GM23338 (cell line): Measurements from ENCODE around the gene P2RX7. TPM values are rescaled to one million over a fixed set of nuclear protein-coding genes. Genes with fewer than 3 reads are reported as not detected.

Experiments used
- ATAC-seq: fragments of 200-7000 bp; cut with Tn5 transposase; 3 replicates; pipeline ENCODE4 v1.9.1; 2020
- DNase-seq: peaks from one replicate; pipeline ENCODE4 v3.0.0-alpha.2; 2015; ENCODE audit warnings: low spot score
- H2AFZ ChIP-seq: fragments of 200-600 bp; sonication (generic); 2 replicates; pipeline ENCODE4 v1.8.0; 2016; ENCODE audit warnings: antibody characterized with exemption, mild to moderate bottlenecking, moderate library complexity
- H3F3A ChIP-seq: fragments of 200-600 bp; sonication (generic); replicated peaks from 2 replicates; pipeline ENCODE4 v1.8.0; 2017; ENCODE audit warnings: antibody characterized with exemption, mixed run types, low read depth
- H3K27ac ChIP-seq: fragments of 200-600 bp; sonication (generic); 2 replicates; pipeline ENCODE4 v1.6.1; 2016; ENCODE audit warnings: low read depth
- H3K27me3 ChIP-seq: fragments of 200-600 bp; sonication (generic); 2 replicates; pipeline ENCODE4 v1.8.0; 2016; ENCODE audit warnings: mild to moderate bottlenecking, mixed run types, moderate library complexity; ENCODE audit not compliant: insufficient read depth
- H3K36me3 ChIP-seq: fragments of 200-600 bp; sonication (generic); 2 replicates; pipeline ENCODE4 v1.8.0; 2016; ENCODE audit warnings: mild to moderate bottlenecking; ENCODE audit not compliant: insufficient read depth
- H3K4me1 ChIP-seq: fragments of 200-600 bp; sonication (generic); 2 replicates; pipeline ENCODE4 v1.8.0; 2016; ENCODE audit warnings: mild to moderate bottlenecking, moderate library complexity; ENCODE audit not compliant: insufficient read depth
- H3K4me2 ChIP-seq: fragments of 200-600 bp; sonication (generic); 2 replicates; pipeline ENCODE4 v1.7.1; 2017; ENCODE audit warnings: mixed run types
- H3K4me3 ChIP-seq: fragments of 200-600 bp; sonication (generic); 2 replicates; pipeline ENCODE4 v1.6.1; 2016; ENCODE audit warnings: mixed run types
- H3K79me2 ChIP-seq: fragments of 200-600 bp; sonication (generic); replicated peaks from 2 replicates; pipeline ENCODE4 v1.8.0; 2017; ENCODE audit warnings: mild to moderate bottlenecking; ENCODE audit not compliant: insufficient read depth
- H3K9me2 ChIP-seq: fragments of 200-600 bp; sonication (generic); 2 replicates; pipeline ENCODE4 v1.8.0; 2017; ENCODE audit not compliant: insufficient read depth
- H4K20me1 ChIP-seq: fragments of 200-600 bp; sonication (generic); replicated peaks from 2 replicates; pipeline ENCODE4 v1.8.0; 2017; ENCODE audit warnings: mild to moderate bottlenecking; ENCODE audit not compliant: insufficient read depth
- H3K27ac Mint-ChIP-seq: 2 replicates; pipeline ENCODE4 v1.8.0; 2020; ENCODE audit warnings: inconsistent platforms, mild to moderate bottlenecking, moderate library complexity, mixed read lengths
- H3K27me3 Mint-ChIP-seq: 3 replicates; pipeline ENCODE4 v1.8.0; 2022; ENCODE audit warnings: low read depth, mild to moderate bottlenecking, moderate library complexity, mixed read lengths, inconsistent platforms; ENCODE audit not compliant: insufficient read depth, poor library complexity
- H3K36me3 Mint-ChIP-seq: 3 replicates; pipeline ENCODE4 v1.8.0; 2021; ENCODE audit warnings: low read depth, mild to moderate bottlenecking, inconsistent platforms, moderate library complexity, mixed read lengths
- H3K4me1 Mint-ChIP-seq: 3 replicates; pipeline ENCODE4 v1.8.0; 2020; ENCODE audit warnings: mild to moderate bottlenecking, inconsistent platforms, mixed read lengths
- H3K4me3 Mint-ChIP-seq: 3 replicates; pipeline ENCODE4 v1.8.0; 2021; ENCODE audit warnings: moderate library complexity, mild to moderate bottlenecking, inconsistent platforms, mixed read lengths
- H3K9me3 Mint-ChIP-seq: 3 replicates; pipeline ENCODE4 v1.8.0; 2020; ENCODE audit warnings: moderate library complexity, mild to moderate bottlenecking, inconsistent platforms, mixed read lengths
- CREB1 ChIP-seq: fragments of 250-450 bp; sonication (Bioruptor Pico); IDR thresholded peaks from 2 replicates; pipeline ENCODE4 v1.5.0; 2020; ENCODE audit warnings: low read depth, mild to moderate bottlenecking, moderate library complexity
- JUNB ChIP-seq: IDR thresholded peaks from one replicate; pipeline ENCODE4 v1.6.1; 2016; ENCODE audit warnings: antibody characterized with exemption; ENCODE audit not compliant: unreplicated experiment
- POLR2AphosphoS5 ChIP-seq: IDR thresholded peaks from 2 replicates; pipeline ENCODE4 v1.6.1; 2016; ENCODE audit warnings: antibody characterized with exemption, low read depth
- STAT1 ChIP-seq: IDR thresholded peaks from one replicate; pipeline ENCODE4 v1.6.1; 2016; ENCODE audit warnings: antibody characterized with exemption; ENCODE audit not compliant: unreplicated experiment
- ZNF331 ChIP-seq: fragments of 250-450 bp; sonication (Bioruptor Pico); IDR thresholded peaks from 2 replicates; pipeline ENCODE4 v1.5.0; 2020; ENCODE audit warnings: low read depth, mild to moderate bottlenecking, moderate library complexity
- polyA plus RNA-seq: library from polyadenylated mRNA; unstranded; fragments of >200 nt; fragmentation: Nextera tagmentation; extraction: Ambion mirVana; gene quantifications from 2 replicates; pipeline ENCODE4 v1.2.1, GENCODE V29; 2016
- total RNA-seq: library from RNA; depleted of rRNA; stranded (reverse); fragments of >200 nt; shearing (Covaris generic); gene quantifications from 2 replicates; pipeline ENCODE4 v1.2.3, GENCODE V29; 2014
- TF ChIP-seq, protein P1 (sequence below): IDR thresholded peaks from one replicate; pipeline ENCODE4 v1.6.1; 2018; ENCODE audit warnings: antibody characterized with exemption; ENCODE audit not compliant: unreplicated experiment
- TF ChIP-seq, protein P2 (sequence below), 2 experiments: fragments of 200-600 bp in 1 of 2; sonication (generic) in 1 of 2; conservative IDR thresholded peaks; 2 replicates each; pipeline versions ENCODE4 v1.5.1 to v1.6.1; 2016 to 2017; ENCODE audit warnings: antibody characterized with exemption in 2 of 2, low read depth in 2 of 2, mild to moderate bottlenecking in 2 of 2, moderate library complexity in 1 of 2
- TF ChIP-seq, protein P3 (sequence below): fragments of 250-450 bp; sonication (Bioruptor Pico); IDR thresholded peaks from 2 replicates; pipeline ENCODE4 v1.5.0; 2020; ENCODE audit warnings: mild to moderate bottlenecking, moderate library complexity

P2RX7 gene
- total and polyA plus RNA-seq, 2 experiments from 2014 or later, result 0.24 to 0.48 TPM

DNA sequence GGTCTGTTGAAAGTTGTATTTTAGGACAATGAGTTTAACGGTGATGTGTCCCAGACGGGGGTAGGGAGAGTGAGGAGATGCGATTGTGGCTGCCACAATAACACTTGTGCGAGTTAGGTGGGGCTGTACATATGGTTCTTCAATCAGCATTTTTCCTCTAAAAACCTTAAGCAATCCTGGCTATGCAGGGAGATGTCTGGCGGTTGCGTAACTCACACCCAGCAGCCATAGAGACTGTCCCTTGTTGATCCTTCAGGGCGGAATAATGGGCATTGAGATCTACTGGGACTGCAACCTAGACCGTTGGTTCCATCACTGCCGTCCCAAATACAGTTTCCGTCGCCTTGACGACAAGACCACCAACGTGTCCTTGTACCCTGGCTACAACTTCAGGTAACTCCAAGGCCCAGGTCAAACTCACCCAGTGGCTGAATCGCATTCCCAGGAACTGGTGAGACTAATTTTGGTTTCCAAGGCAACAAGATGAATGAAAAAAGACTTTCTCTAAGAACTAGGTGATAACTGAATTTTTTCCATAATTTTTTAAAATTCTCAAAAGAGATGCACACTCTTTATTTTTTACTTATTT lies 34.6 kb downstream of the P2RX7 start:
- Histone ChIP-seq H2AFZ (peak overlapping the region; percentile 63; the same call in 1 of the 2 replicates), H3K27me3 (no peaks in the 10 kb centered on the region), H3K9me2 (0 out of 2 replicates have a peak, but pooled peaks cover 3% of the 10 kb centered on the region), H3K4me1 (no peaks in the 10 kb centered on the region), H4K20me1 (no peaks in the 10 kb centered on the region), H3K36me3 (no peaks in the 10 kb centered on the region), H3K79me2 (no peaks in the 10 kb centered on the region), H3K27ac (no peak overlapping the region), H3K4me2 (no peak overlapping the region), H3F3A (no peaks in the 10 kb centered on the region), H3K4me3 (no peak overlapping the region)
- no peaks in the 10 kb centered on the region for H3K4me1 Mint-ChIP-seq
- H3K4me3 Mint-ChIP-seq, result no peak overlapping the region
- no peak for ATAC-seq
- H3K36me3 Mint-ChIP-seq, result no peaks in the 10 kb centered on the region
- H3K9me3 Mint-ChIP-seq, result no peaks in the 10 kb centered on the region
- TF ChIP-seq, protein P1, sequence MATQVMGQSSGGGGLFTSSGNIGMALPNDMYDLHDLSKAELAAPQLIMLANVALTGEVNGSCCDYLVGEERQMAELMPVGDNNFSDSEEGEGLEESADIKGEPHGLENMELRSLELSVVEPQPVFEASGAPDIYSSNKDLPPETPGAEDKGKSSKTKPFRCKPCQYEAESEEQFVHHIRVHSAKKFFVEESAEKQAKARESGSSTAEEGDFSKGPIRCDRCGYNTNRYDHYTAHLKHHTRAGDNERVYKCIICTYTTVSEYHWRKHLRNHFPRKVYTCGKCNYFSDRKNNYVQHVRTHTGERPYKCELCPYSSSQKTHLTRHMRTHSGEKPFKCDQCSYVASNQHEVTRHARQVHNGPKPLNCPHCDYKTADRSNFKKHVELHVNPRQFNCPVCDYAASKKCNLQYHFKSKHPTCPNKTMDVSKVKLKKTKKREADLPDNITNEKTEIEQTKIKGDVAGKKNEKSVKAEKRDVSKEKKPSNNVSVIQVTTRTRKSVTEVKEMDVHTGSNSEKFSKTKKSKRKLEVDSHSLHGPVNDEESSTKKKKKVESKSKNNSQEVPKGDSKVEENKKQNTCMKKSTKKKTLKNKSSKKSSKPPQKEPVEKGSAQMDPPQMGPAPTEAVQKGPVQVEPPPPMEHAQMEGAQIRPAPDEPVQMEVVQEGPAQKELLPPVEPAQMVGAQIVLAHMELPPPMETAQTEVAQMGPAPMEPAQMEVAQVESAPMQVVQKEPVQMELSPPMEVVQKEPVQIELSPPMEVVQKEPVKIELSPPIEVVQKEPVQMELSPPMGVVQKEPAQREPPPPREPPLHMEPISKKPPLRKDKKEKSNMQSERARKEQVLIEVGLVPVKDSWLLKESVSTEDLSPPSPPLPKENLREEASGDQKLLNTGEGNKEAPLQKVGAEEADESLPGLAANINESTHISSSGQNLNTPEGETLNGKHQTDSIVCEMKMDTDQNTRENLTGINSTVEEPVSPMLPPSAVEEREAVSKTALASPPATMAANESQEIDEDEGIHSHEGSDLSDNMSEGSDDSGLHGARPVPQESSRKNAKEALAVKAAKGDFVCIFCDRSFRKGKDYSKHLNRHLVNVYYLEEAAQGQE, result no peak
- TF ChIP-seq ZNF331 (CRISPR knock-in tag) (no peak), POLR2AphosphoS5 (no peak), CREB1 (CRISPR knock-in tag) (no peak), JUNB (no peak), STAT1 (no peak)
- TF ChIP-seq, protein P2, sequence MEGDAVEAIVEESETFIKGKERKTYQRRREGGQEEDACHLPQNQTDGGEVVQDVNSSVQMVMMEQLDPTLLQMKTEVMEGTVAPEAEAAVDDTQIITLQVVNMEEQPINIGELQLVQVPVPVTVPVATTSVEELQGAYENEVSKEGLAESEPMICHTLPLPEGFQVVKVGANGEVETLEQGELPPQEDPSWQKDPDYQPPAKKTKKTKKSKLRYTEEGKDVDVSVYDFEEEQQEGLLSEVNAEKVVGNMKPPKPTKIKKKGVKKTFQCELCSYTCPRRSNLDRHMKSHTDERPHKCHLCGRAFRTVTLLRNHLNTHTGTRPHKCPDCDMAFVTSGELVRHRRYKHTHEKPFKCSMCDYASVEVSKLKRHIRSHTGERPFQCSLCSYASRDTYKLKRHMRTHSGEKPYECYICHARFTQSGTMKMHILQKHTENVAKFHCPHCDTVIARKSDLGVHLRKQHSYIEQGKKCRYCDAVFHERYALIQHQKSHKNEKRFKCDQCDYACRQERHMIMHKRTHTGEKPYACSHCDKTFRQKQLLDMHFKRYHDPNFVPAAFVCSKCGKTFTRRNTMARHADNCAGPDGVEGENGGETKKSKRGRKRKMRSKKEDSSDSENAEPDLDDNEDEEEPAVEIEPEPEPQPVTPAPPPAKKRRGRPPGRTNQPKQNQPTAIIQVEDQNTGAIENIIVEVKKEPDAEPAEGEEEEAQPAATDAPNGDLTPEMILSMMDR (conservative IDR thresholded peaks at IDR 0.05; ENCODE audit: low read depth in 2 of 2), result no peak
- TF ChIP-seq, protein P3, sequence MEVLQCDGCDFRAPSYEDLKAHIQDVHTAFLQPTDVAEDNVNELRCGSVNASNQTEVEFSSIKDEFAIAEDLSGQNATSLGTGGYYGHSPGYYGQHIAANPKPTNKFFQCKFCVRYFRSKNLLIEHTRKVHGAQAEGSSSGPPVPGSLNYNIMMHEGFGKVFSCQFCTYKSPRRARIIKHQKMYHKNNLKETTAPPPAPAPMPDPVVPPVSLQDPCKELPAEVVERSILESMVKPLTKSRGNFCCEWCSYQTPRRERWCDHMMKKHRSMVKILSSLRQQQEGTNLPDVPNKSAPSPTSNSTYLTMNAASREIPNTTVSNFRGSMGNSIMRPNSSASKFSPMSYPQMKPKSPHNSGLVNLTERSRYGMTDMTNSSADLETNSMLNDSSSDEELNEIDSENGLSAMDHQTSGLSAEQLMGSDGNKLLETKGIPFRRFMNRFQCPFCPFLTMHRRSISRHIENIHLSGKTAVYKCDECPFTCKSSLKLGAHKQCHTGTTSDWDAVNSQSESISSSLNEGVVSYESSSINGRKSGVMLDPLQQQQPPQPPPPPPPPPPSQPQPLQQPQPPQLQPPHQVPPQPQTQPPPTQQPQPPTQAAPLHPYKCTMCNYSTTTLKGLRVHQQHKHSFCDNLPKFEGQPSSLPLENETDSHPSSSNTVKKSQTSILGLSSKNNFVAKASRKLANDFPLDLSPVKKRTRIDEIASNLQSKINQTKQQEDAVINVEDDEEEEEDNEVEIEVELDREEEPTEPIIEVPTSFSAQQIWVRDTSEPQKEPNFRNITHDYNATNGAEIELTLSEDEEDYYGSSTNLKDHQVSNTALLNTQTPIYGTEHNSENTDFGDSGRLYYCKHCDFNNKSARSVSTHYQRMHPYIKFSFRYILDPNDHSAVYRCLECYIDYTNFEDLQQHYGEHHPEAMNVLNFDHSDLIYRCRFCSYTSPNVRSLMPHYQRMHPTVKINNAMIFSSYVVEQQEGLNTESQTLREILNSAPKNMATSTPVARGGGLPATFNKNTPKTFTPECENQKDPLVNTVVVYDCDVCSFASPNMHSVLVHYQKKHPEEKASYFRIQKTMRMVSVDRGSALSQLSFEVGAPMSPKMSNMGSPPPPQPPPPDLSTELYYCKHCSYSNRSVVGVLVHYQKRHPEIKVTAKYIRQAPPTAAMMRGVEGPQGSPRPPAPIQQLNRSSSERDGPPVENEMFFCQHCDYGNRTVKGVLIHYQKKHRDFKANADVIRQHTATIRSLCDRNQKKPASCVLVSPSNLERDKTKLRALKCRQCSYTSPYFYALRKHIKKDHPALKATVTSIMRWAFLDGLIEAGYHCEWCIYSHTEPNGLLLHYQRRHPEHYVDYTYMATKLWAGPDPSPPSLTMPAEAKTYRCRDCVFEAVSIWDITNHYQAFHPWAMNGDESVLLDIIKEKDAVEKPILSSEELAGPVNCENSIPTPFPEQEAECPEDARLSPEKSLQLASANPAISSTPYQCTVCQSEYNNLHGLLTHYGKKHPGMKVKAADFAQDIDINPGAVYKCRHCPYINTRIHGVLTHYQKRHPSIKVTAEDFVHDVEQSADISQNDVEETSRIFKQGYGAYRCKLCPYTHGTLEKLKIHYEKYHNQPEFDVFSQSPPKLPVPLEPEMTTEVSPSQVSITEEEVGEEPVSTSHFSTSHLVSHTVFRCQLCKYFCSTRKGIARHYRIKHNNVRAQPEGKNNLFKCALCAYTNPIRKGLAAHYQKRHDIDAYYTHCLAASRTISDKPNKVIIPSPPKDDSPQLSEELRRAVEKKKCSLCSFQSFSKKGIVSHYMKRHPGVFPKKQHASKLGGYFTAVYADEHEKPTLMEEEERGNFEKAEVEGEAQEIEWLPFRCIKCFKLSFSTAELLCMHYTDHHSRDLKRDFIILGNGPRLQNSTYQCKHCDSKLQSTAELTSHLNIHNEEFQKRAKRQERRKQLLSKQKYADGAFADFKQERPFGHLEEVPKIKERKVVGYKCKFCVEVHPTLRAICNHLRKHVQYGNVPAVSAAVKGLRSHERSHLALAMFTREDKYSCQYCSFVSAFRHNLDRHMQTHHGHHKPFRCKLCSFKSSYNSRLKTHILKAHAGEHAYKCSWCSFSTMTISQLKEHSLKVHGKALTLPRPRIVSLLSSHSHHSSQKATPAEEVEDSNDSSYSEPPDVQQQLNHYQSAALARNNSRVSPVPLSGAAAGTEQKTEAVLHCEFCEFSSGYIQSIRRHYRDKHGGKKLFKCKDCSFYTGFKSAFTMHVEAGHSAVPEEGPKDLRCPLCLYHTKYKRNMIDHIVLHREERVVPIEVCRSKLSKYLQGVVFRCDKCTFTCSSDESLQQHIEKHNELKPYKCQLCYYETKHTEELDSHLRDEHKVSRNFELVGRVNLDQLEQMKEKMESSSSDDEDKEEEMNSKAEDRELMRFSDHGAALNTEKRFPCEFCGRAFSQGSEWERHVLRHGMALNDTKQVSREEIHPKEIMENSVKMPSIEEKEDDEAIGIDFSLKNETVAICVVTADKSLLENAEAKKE (CRISPR knock-in tag), result no peak
- H3K27me3 Mint-ChIP-seq, result peaks cover 8% of the 10 kb centered on the region
- DNase-seq, result peak; percentile 23
- no peak overlapping the region for H3K27ac Mint-ChIP-seq
